ENCODE data around the gene CRTC2. TPM values are rescaled to one million over a fixed set of nuclear protein-coding genes. Genes with fewer than 3 reads are reported as not detected.
"Not testable (repeated sequence)": the region's sequence is repeated elsewhere in the genome, so short reads cannot be mapped to it uniquely, and the experiment has no call there.

CRTC2 gene
- total RNA-seq, 4 donors from 2014 or later: 14.3 to 28.1 (median 21.1) TPM

- TF ChIP-seq POLR2A (IDR thresholded peaks at IDR 0.05): no peak
- TF ChIP-seq, protein P1, sequence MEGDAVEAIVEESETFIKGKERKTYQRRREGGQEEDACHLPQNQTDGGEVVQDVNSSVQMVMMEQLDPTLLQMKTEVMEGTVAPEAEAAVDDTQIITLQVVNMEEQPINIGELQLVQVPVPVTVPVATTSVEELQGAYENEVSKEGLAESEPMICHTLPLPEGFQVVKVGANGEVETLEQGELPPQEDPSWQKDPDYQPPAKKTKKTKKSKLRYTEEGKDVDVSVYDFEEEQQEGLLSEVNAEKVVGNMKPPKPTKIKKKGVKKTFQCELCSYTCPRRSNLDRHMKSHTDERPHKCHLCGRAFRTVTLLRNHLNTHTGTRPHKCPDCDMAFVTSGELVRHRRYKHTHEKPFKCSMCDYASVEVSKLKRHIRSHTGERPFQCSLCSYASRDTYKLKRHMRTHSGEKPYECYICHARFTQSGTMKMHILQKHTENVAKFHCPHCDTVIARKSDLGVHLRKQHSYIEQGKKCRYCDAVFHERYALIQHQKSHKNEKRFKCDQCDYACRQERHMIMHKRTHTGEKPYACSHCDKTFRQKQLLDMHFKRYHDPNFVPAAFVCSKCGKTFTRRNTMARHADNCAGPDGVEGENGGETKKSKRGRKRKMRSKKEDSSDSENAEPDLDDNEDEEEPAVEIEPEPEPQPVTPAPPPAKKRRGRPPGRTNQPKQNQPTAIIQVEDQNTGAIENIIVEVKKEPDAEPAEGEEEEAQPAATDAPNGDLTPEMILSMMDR (IDR thresholded peaks at IDR 0.05): no peak
- intact Hi-C loops (cut with DNase I; ENCODE audit: low total_unique reads): no loop called here
- DNase-seq (ENCODE audit: low spot score in 2 of 2): no peak
- WGBS, 2 donors: 82 to 100% methylated on average over 1 of the region's 1 CpG
- H3K4me3 ChIP-seq (ENCODE audit: low read depth, poor library complexity, severe bottlenecking): no peak overlapping the region
These were observed 52.0 kb downstream of the CRTC2 start for GRCh38 chr1:153906396-153906795.

GRCh38 chr1:153905908-153906307 lies 52.5 kb downstream of the CRTC2 start:
- WGBS, 2 donors: 94% methylated on average over 8 of the region's 8 CpGs
- peak in 1 of 2 donors; percentile 53 for DNase-seq (ENCODE audit: low spot score in 2 of 2)
- intact Hi-C loops (cut with DNase I; ENCODE audit: low total_unique reads); H3K4me3 ChIP-seq (ENCODE audit: low read depth, poor library complexity, severe bottlenecking): not testable (repeated sequence)

DNA sequence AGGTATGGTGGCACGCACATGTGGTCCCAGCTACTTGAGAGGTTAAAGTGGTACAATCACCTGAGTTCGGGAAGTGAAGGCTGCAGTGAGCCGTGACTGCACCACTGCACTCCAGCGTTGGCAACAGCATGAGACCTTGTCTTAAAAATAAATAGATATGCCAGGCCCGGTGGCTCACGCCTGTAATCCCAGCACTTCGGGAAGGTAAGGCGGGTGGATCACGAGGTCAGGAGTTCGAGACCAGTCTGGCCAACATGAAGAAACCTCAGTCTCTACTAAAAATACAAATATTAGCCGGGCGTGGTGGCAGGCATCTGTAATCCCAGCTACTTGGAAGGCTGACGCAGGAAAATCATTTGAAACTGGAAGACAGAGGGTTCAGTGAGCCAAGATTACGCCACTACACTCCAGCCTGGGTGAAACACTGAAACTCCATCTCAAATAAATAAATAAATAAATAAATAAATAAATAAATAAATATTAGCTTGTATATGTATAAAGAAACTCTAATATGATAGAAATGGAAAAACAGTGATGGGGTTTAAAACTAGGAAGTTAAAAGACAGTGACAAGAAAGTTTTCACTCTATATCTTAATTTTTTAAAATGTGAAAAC lies 54.5 kb downstream of the CRTC2 start:
- intact Hi-C loops (cut with DNase I; ENCODE audit: low total_unique reads): no loop called here
- no peak overlapping the region for H3K4me3 ChIP-seq (ENCODE audit: low read depth, poor library complexity, severe bottlenecking)
- peak in 1 of 2 donors; percentile 70 for DNase-seq (ENCODE audit: low spot score in 2 of 2)
- no peak for TF ChIP-seq POLR2A (IDR thresholded peaks at IDR 0.05)
- TF ChIP-seq, protein P1 (IDR thresholded peaks at IDR 0.05): no peak
- 73 to 78% methylated on average over 14 of the region's 14 CpGs for WGBS, 2 donors

DNA sequence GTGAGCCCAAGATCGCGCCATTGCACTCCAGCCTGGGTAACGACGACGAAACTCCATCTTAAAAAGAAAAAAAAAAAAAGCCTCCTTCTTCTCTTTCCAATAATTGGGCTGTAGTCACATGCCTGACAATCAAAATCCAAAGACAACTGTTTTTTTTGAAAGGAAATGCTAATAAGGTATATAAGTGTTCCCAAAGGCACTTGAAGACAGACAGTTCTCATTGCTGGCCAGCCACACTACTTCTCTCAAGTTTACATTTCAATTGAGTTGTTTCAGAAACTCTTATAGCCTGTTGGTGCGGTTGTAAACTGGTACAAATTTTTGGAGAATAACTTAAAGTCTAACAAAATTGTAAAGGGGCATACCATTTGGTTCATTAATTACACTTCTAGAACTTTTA lies 58.9 kb downstream of the CRTC2 start:
- intact Hi-C loops (cut with DNase I; ENCODE audit: low total_unique reads): no loop called here
- 95 to 99% methylated on average over 6 of the region's 6 CpGs for WGBS, 2 donors
- TF ChIP-seq POLR2A (IDR thresholded peaks at IDR 0.05): no peak
- TF ChIP-seq, protein P1 (IDR thresholded peaks at IDR 0.05): no peak
- no peak overlapping the region for H3K4me3 ChIP-seq (ENCODE audit: low read depth, poor library complexity, severe bottlenecking)
- DNase-seq (ENCODE audit: low spot score in 2 of 2): no peak

Small RNA genes lying within 50 kb of the gene (microRNA-seq; reads per million reads assigned to microRNA genes)
- 0 reads per million in 2 donors for gene MIR6737 (ENCODE audit: borderline number of aligned reads in 1 of 2, borderline replicate concordance in 2 of 2)

Other genes with a start within 250 kb of the CRTC2 start
- 10 to 100 TPM; 28.0 to 31.5 (median 29.6) TPM for gene INTS3, start 230.6 kb downstream of the CRTC2 start, total RNA-seq
- 10 to 100 TPM; 21.6 to 70.3 (median 45.3) TPM for gene SLC27A3, start 183.2 kb downstream of the CRTC2 start, total RNA-seq
- gene GATAD2B, start 35.6 kb downstream of the CRTC2 start, total RNA-seq: 10 to 100 TPM; 24.1 to 49.3 (median 29.3) TPM
- 10 to 100 TPM; 18.4 to 31.1 (median 20.5) TPM for gene DENND4B, start 11.9 kb downstream of the CRTC2 start, total RNA-seq
- gene SLC39A1, start 4.9 kb upstream of the CRTC2 start, total RNA-seq: 100 to 1,000 TPM in 2 of 4 donors, 10 to 100 TPM in 2; 88.6 to 105 (median 98.8) TPM
- 10 to 100 TPM; 18.7 to 25.5 (median 22.9) TPM for gene CREB3L4, start 9.3 kb upstream of the CRTC2 start, total RNA-seq
- gene JTB, start 19.1 kb upstream of the CRTC2 start, total RNA-seq: 100 to 1,000 TPM; 179 to 218 (median 201) TPM
- gene RAB13, start 27.7 kb upstream of the CRTC2 start, total RNA-seq: 10 to 100 TPM; 15.6 to 29.4 (median 25.4) TPM
- 1,000 to 10,000 TPM; 2,137 to 3,917 (median 3,283) TPM for gene RPS27, start 32.1 kb upstream of the CRTC2 start, total RNA-seq
- under 1 TPM in 1 of 4 donors, not detected in 3; 0.23 TPM for gene NUP210L, start 196.5 kb upstream of the CRTC2 start, total RNA-seq
- gene TPM3, start 233.5 kb upstream of the CRTC2 start, total RNA-seq: 100 to 1,000 TPM; 119 to 226 (median 181) TPM
- not detected for gene CFAP141, start 247.7 kb upstream of the CRTC2 start, total RNA-seq